Thoracic aorta (tissue), 2 donors: Measurements from ENCODE around the gene KCNN1. TPM values are rescaled to one million over a fixed set of nuclear protein-coding genes. Genes with fewer than 3 reads are reported as not detected.

ENCODE experiments used
- ATAC-seq: fragments of 150-250 bp; one replicate; pipeline ENCODE4 v1.8.0; 2017; ENCODE audit warnings: low read depth; ENCODE audit not compliant: insufficient number of reproducible peaks, low FRiP score
- DNase-seq: peaks from one replicate; pipeline ENCODE4 v3.0.0-alpha.2; 2020; ENCODE audit warnings: low spot score
- H3K27ac ChIP-seq, 2 donors: fragments of 200-600 bp; sonication (generic); 1 replicate in 1 of 2; 2 replicates in 1 of 2; pipeline ENCODE4 v1.5.1; 2016; ENCODE audit warnings: mild to moderate bottlenecking in 2 of 2, moderate library complexity in 2 of 2
- H3K27me3 ChIP-seq: fragments of 200-600 bp; sonication (generic); replicated peaks from 2 replicates; pipeline ENCODE4 v1.6.0; 2016; ENCODE audit warnings: mild to moderate bottlenecking; ENCODE audit not compliant: insufficient read depth
- H3K36me3 ChIP-seq: fragments of 200-600 bp; sonication (generic); one replicate; pipeline ENCODE4 v1.5.1; 2016
- H3K4me1 ChIP-seq, 2 donors: fragments of 200-600 bp; sonication (generic); 1 replicate in 1 of 2; 2 replicates in 1 of 2; pipeline versions ENCODE4 v1.5.1 to v1.6.0; 2016; ENCODE audit warnings: low read depth in 2 of 2, mild to moderate bottlenecking in 1 of 2; ENCODE audit not compliant: control insufficient read depth in 1 of 2
- H3K4me3 ChIP-seq: fragments of 200-600 bp; sonication (generic); 2 replicates; pipeline ENCODE4 v1.5.1; 2016; ENCODE audit warnings: mild to moderate bottlenecking
- H3K9me3 ChIP-seq: fragments of 200-600 bp; sonication (generic); 2 replicates; pipeline ENCODE4 v1.5.1; 2016
- CTCF ChIP-seq: fragments of 200-600 bp; sonication (generic); IDR thresholded peaks from one replicate; pipeline ENCODE4 v1.5.1; 2019; ENCODE audit warnings: antibody characterized with exemption
- total RNA-seq, 2 donors: library from RNA; depleted of rRNA; stranded (reverse); fragments of >200 nt; gene quantifications; one replicate each; pipeline versions ENCODE4 v1.1.0 to v1.2.3, GENCODE V29; 2016

KCNN1 gene
- total RNA-seq, 2 donors from 2014 or later = 0.99 TPM; not detected in 1

GRCh38 chr19:17967257-17968051 lies 547 bp downstream of the KCNN1 start:
- no peak for TF ChIP-seq CTCF

GRCh38 chr19:17968362-17968761 lies 1.5 kb downstream of the KCNN1 start:
- H3K9me3 ChIP-seq = no peaks in the 10 kb centered on the region
- ATAC-seq = no peak

More at GRCh38 chr19:17967257-17968051, 547 bp downstream of the KCNN1 start:
- ATAC-seq (no peak), DNase-seq (no peak)
- peaks cover 5% of the 10 kb centered on the region for H3K27me3 ChIP-seq
- H3K4me3 ChIP-seq = no peak overlapping the region
- no peaks in the 10 kb centered on the region for H3K36me3 ChIP-seq
- H3K27ac ChIP-seq = no peak overlapping the region
- no peaks in the 10 kb centered on the region for H3K9me3 ChIP-seq
- H3K4me1 ChIP-seq = no peaks in the 10 kb centered on the region

GRCh38 chr19:17969096-17969792 lies 2.3 kb downstream of the KCNN1 start:
- no peak for DNase-seq
- no peaks in the 10 kb centered on the region for H3K4me1 ChIP-seq
- no peak for ATAC-seq
- TF ChIP-seq CTCF = no peak
- H3K27ac ChIP-seq = no peak overlapping the region
- no peaks in the 10 kb centered on the region for H3K9me3 ChIP-seq
- no peaks in the 10 kb centered on the region for H3K36me3 ChIP-seq
- H3K27me3 ChIP-seq = peaks cover 5% of the 10 kb centered on the region
- no peak overlapping the region for H3K4me3 ChIP-seq

More at GRCh38 chr19:17968362-17968761, 1.5 kb downstream of the KCNN1 start:
- Histone ChIP-seq H3K4me1 (no peaks in the 10 kb centered on the region), H3K36me3 (no peaks in the 10 kb centered on the region), H3K27me3 (peaks cover 5% of the 10 kb centered on the region), H3K4me3 (no peak overlapping the region), H3K27ac (no peak overlapping the region)
- no peak for TF ChIP-seq CTCF
- DNase-seq = no peak

- no peaks in the 10 kb centered on the region for H3K36me3 ChIP-seq
- H3K27me3 ChIP-seq = no peaks in the 10 kb centered on the region
- no peak for ATAC-seq
- no peaks in the 10 kb centered on the region for H3K4me1 ChIP-seq
- TF ChIP-seq CTCF = no peak
- H3K27ac ChIP-seq = no peak overlapping the region
- no peak for DNase-seq
- no peaks in the 10 kb centered on the region for H3K9me3 ChIP-seq
- H3K4me3 ChIP-seq = no peak overlapping the region
These were observed 5.3 kb downstream of the KCNN1 start for GRCh38 chr19:17972230-17972629.

GRCh38 chr19:17973759-17974158 lies 6.9 kb downstream of the KCNN1 start:
- Histone ChIP-seq H3K27me3 (no peaks in the 10 kb centered on the region), H3K27ac (no peak overlapping the region), H3K36me3 (no peaks in the 10 kb centered on the region), H3K4me1 (no peaks in the 10 kb centered on the region), H3K4me3 (no peak overlapping the region), H3K9me3 (no peaks in the 10 kb centered on the region)
- TF ChIP-seq CTCF = no peak
- DNase-seq (no peak), ATAC-seq (no peak)
